ACC112 (cell line): ENCODE measurements around the gene DMKN.

Experiments
- H2AFZ ChIP-seq: fragments of 200-600 bp; sonication (generic); one replicate; pipeline ENCODE4 v1.6.0; 2017; ENCODE audit warnings: antibody characterized with exemption, low read length; ENCODE audit not compliant: unreplicated experiment
- H3K27ac ChIP-seq: fragments of 200-600 bp; sonication (generic); 2 replicates; pipeline ENCODE4 v1.5.1; 2014; ENCODE audit warnings: low read depth, mild to moderate bottlenecking, antibody characterized with exemption, low read length, moderate library complexity
- H3K27me3 ChIP-seq: fragments of 200-600 bp; sonication (generic); 2 replicates; pipeline ENCODE4 v1.6.1; 2014; ENCODE audit warnings: mild to moderate bottlenecking, antibody characterized with exemption, low read length, moderate library complexity, mixed read lengths; ENCODE audit not compliant: insufficient read depth
- H3K36me3 ChIP-seq: fragments of 200-600 bp; sonication (generic); 2 replicates; pipeline ENCODE4 v1.6.1; 2016; ENCODE audit warnings: mild to moderate bottlenecking, antibody characterized with exemption, low read length, moderate library complexity, mixed read lengths; ENCODE audit not compliant: insufficient read depth
- H3K4me1 ChIP-seq: fragments of 200-600 bp; sonication (generic); one replicate; pipeline ENCODE4 v1.6.1; 2016; ENCODE audit warnings: low read length, mixed read lengths; ENCODE audit not compliant: insufficient read depth, unreplicated experiment, control insufficient read depth
- H3K4me3 ChIP-seq: fragments of 200-600 bp; sonication (generic); 2 replicates; pipeline ENCODE4 v1.5.1; 2014; ENCODE audit warnings: mild to moderate bottlenecking, low read depth, low read length
- H3K79me2 ChIP-seq: fragments of 200-600 bp; sonication (generic); one replicate; pipeline ENCODE4 v1.6.0; 2016; ENCODE audit warnings: low read length; ENCODE audit not compliant: control insufficient read depth, unreplicated experiment, insufficient read depth

DMKN gene

DNA sequence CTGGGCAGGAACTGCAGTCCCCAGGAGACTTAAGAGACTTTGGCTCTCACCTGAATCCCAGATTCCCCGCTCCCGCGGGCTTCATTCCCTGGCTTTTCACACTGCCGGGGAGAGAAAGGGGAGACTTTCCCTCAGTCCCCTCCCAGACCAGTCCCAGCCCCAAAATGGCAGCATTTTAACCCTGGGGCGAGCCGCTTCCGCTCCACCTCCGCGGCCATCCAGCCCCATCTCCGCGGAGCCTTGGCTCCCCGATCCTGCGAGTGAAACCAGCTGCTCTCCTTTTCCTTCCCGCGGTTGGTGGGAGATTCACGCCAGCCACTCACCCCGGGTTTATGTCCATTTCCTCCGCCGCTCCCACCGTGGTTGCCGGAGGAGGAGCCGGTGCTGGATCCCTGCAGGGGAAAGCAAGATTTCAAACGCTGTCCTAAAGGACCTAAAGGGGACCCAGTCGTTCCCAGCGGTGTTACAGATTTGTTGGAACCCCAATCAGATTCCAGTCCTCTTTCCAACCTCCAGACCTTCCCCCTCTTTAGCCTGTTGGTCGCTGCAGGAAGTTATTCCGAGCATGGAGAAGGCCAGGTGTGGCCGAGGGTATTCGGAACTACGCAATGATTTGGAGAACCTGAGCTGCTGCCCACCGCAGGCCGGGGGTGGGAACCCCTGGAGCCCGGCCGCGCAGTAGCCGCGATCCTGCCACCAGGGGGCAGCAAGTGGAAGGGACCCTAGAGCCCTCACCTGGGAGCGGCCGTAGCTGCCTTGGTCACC, 3.4 kb downstream of the DMKN start:
- H3K27me3 ChIP-seq: no peaks in the 10 kb centered on the region
- peak overlapping the region; percentile 74 for H3K4me3 ChIP-seq
- H2AFZ ChIP-seq: peak overlapping the region; percentile 4
- H3K4me1 ChIP-seq: peaks cover 13% of the 10 kb centered on the region
- no peak overlapping the region for H3K27ac ChIP-seq
- no peaks in the 10 kb centered on the region for H3K79me2 ChIP-seq
- no peaks in the 10 kb centered on the region for H3K36me3 ChIP-seq

DNA sequence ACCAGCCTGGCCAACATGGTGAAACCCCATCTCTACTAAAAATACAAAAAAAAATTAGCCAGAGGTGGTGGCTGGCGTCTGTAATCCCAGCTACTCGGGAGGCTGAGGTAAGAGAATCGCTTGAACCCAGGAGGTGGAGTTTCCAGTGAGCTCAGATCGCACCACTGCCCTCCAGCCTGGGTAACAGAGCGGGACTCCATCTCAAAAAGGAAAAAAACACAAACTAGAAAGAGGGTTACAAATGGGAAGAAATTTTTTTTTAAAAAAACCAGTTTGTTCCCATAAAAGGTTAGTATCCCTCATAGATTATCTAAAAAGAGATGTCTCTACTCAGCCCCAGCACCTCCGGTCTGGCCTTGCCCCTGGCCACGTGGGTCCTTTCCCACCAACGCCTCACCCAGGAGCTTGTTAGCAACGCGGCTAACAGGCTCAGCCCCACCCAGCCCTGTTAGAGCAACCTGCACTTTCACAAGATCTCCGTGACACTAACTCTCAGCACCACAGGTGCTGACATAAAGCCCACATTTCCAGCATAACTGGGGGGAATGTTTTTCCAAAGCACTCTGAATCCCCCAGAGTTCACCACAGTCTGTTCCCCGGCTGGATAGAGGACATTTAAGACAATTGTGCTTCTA, 4.3 kb downstream of the DMKN start:
- no peaks in the 10 kb centered on the region for H3K79me2 ChIP-seq
- peaks cover 9% of the 10 kb centered on the region for H3K4me1 ChIP-seq
- peak overlapping the region; percentile 74 for H3K4me3 ChIP-seq
- H3K36me3 ChIP-seq: no peaks in the 10 kb centered on the region
- H3K27me3 ChIP-seq: no peaks in the 10 kb centered on the region
- H3K27ac ChIP-seq: no peak overlapping the region
- peak overlapping the region; percentile 22 for H2AFZ ChIP-seq

DNA sequence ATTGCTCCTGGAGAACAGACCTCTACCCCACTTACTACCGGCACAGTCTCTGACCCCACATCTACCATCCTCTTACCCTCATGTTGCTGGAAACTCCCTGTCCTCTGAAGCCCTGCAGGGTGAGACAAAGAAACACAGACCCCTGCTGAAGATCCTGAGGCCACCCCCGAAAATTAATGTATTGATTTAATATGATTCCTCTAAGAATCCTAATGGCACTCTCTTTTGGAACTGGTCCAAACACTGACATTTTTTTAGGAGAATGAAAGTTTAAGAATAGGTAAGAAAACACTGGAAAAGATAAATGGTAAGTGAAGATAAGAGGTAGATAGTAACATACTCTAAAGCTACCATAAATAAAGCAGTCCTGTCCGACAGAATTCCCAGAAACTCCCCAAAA, 5.3 kb downstream of the DMKN start:
- Histone ChIP-seq H3K27ac (no peak overlapping the region), H3K36me3 (no peaks in the 10 kb centered on the region), H2AFZ (no peak overlapping the region), H3K27me3 (no peaks in the 10 kb centered on the region), H3K4me3 (no peak overlapping the region), H3K4me1 (no peaks in the 10 kb centered on the region), H3K79me2 (no peaks in the 10 kb centered on the region)

DNA sequence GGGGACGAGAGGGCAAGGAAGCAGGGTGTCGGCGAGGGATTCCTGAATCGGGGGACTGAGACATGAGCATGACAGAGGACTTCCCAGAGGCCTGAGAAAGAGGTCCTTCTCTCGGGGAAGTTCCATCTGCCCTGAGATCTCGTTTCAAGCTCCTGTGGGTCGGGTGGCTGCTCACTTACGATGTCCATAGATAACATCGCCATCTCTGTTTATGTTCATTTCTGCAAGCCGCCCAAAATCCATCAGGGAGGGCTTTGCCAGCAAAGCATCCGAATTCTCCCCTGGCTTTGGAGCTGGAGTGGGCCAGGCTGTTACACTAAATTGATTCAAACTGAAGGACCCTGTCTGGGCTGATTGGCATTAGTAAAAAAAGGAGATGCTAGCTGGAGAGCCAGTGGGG, 5.9 kb downstream of the DMKN start:
- Histone ChIP-seq H3K4me1 (no peaks in the 10 kb centered on the region), H3K27ac (no peak overlapping the region), H3K4me3 (no peak overlapping the region), H3K27me3 (no peaks in the 10 kb centered on the region), H2AFZ (no peak overlapping the region), H3K79me2 (no peaks in the 10 kb centered on the region), H3K36me3 (no peaks in the 10 kb centered on the region)

DNA sequence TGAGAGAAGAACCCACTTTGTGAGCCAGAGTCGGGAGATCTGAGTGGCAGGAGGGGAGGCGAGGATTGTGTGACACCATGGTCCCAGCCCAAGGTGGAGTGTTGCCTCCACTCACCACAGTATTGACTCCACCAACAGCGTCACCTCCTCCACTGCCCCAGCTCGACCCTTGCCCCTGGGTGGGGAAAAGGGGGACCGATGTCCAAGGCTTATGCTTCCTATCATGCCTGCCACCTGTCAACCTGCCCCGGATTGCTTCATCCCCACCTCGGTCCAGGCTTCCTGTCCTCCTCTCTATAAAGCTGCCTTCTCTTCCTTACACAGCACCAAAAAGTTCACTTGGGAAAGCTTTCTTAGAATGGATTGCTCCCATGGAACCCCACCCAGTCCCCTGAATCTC, 7.4 kb downstream of the DMKN start:
- H3K36me3 ChIP-seq: no peaks in the 10 kb centered on the region

DNA sequence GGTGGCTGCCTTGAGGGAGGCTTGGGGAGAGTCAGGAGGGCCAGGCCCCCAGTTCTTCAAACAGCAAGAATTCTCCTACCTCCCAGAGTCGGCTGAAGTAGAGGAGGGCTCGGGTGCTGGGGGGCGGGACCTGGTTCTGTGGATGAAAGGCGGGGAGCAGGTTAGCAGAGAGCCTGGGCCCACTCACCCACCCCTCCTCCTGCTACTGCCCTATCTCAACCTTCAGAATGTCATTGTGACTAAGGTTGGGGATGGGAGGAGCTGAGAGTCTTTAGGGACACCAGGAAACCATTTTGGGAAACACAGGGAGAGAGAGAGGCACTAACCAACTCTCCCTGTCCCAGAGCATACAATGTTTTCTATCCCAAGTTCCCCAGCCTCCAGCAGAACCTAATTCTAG, 10.7 kb downstream of the DMKN start:
- Histone ChIP-seq H3K79me2 (no peaks in the 10 kb centered on the region), H3K4me1 (no peaks in the 10 kb centered on the region), H3K4me3 (no peak overlapping the region), H3K36me3 (no peaks in the 10 kb centered on the region), H3K27ac (no peak overlapping the region), H3K27me3 (no peaks in the 10 kb centered on the region), H2AFZ (no peak overlapping the region)

More for the DNA sequence above, 7.4 kb downstream of the DMKN start:
- H3K27me3 ChIP-seq: no peaks in the 10 kb centered on the region
- no peak overlapping the region for H3K4me3 ChIP-seq
- H3K79me2 ChIP-seq: no peaks in the 10 kb centered on the region
- no peak overlapping the region for H3K27ac ChIP-seq
- H2AFZ ChIP-seq: no peak overlapping the region
- H3K4me1 ChIP-seq: no peaks in the 10 kb centered on the region

DNA sequence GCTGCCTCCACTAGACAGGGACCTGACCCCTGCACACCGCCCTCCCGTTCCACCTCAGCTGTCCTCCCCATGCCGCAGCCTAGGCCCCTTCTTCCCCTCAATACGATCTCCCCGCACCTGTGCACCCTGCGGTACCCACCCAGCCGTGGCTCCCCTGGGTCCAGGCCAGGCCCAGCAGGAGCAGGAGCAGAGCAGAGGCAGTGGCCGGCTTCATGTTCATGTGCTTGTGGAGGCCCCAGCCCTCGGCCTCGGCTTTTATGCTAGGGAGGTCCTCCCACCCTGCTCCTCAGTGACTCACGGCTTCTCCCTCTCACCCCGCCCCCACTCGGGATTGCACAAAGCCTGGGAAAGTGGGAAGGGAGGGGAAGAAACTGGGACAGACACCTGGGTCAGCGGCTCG, 11.8 kb downstream of the DMKN start:
- no peaks in the 10 kb centered on the region for H3K36me3 ChIP-seq

DNA sequence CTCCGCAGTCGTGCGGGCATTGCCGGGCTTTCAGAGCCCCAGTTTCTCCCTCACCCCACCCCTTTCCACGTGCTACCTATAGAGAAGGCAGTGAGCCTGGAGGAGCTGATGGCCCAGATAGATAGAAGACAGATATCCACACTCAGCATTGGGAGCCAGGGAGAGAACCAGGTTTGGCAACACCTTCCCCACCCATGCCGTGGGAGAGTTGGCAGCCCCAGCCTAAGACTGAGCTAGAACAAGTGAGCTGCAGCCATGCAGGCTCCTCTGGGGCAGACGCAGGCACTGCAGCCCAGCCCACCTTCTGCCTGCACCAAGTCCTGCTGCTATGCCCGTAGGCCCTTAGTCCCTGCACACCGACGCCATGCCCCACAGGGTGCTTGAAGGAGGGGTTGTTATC, 12.8 kb downstream of the DMKN start:
- H2AFZ ChIP-seq: no peak overlapping the region
- H3K27me3 ChIP-seq: no peaks in the 10 kb centered on the region
- H3K4me3 ChIP-seq: no peak overlapping the region
- no peak overlapping the region for H3K27ac ChIP-seq
- no peaks in the 10 kb centered on the region for H3K4me1 ChIP-seq
- H3K36me3 ChIP-seq: no peaks in the 10 kb centered on the region
- H3K79me2 ChIP-seq: no peaks in the 10 kb centered on the region

More for the DNA sequence above, 11.8 kb downstream of the DMKN start:
- no peaks in the 10 kb centered on the region for H3K27me3 ChIP-seq
- no peaks in the 10 kb centered on the region for H3K79me2 ChIP-seq
- H3K27ac ChIP-seq: no peak overlapping the region
- H2AFZ ChIP-seq: no peak overlapping the region
- H3K4me3 ChIP-seq: no peak overlapping the region
- H3K4me1 ChIP-seq: no peaks in the 10 kb centered on the region

DNA sequence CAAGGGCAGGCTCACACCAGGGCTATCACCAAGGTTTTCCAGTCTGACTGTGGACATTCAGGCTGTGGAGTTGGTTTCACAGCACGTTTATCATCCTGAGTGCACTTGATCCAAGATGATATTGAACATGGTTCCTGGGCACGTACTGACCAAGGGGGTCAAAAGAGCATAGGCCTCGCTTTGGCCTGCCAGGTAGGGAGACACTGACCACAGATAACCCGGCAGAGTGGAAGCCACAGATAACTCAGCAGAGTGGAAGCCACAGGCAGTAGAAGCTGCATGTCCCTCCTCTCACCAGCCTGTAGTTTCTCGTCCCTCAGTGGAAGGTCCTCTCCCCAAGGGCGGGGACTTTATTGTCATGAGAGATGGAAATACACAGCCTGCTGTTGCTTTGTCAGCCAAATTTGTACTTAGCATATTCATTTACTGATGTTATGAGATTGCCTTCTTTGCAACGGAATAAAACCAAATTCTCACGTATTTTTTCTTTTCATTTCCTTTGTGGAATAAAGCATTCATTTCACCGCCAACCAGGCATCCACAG, 14.4 kb downstream of the DMKN start:
- Histone ChIP-seq H2AFZ (no peak overlapping the region), H3K4me3 (no peak overlapping the region), H3K4me1 (no peaks in the 10 kb centered on the region), H3K27me3 (no peaks in the 10 kb centered on the region), H3K27ac (no peak overlapping the region), H3K36me3 (no peaks in the 10 kb centered on the region), H3K79me2 (no peaks in the 10 kb centered on the region)

DNA sequence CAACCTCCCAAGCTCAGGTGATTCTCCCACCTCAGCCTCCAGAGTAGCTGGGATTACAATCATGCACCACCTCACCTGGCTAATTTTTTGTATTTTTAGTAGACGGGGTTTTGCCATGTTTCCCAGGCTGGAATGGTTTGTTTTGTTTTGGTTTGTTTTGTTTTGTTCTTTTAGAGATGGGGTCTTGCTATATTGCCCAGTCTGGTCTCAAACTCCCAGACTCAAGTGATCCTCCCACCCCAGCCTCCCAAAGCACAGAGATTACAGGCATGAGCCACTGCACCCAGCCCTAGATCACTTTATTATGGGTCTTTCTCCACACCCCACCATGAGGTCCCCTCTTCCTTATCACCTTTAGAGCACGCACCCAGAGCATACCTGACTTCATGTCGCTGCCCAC, 15.2 kb downstream of the DMKN start:
- Histone ChIP-seq H3K4me3 (no peak overlapping the region), H3K27ac (no peak overlapping the region), H2AFZ (no peak overlapping the region), H3K4me1 (no peaks in the 10 kb centered on the region), H3K36me3 (no peaks in the 10 kb centered on the region), H3K27me3 (no peaks in the 10 kb centered on the region), H3K79me2 (no peaks in the 10 kb centered on the region)

DNA sequence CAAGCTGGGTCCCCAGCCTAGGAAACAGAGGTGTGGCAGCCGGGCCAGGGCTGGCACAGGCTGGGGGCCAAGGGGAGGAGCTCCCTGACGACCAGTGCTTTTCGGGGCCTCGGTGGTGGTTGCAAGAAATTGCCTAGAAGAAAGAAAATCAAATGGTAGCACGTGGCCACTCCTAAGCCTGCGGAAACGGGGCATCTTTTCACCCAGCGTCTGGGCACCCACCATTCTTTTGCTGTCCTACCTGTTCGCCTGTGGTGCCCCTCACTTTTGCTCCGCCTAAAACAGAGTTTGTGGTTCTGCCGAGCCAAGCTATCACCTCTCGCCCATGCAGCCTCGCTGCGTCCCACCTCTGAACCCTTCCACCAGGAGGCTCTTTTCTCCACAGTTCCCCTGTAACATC, 16.0 kb downstream of the DMKN start:
- H3K36me3 ChIP-seq: no peaks in the 10 kb centered on the region
- no peak overlapping the region for H3K4me3 ChIP-seq
- H3K27ac ChIP-seq: no peak overlapping the region
- no peaks in the 10 kb centered on the region for H3K79me2 ChIP-seq
- no peaks in the 10 kb centered on the region for H3K27me3 ChIP-seq
- H3K4me1 ChIP-seq: no peaks in the 10 kb centered on the region
- H2AFZ ChIP-seq: no peak overlapping the region
